Naive B cell (primary cell): ENCODE data around the gene SCN3B. TPM values are rescaled to one million over a fixed set of nuclear protein-coding genes. Genes with fewer than 3 reads are reported as not detected.

Source experiments
- ATAC-seq, 2 donors: fragments of 150-1000 bp; cut with Tn5 transposase; 2 replicates each; pipeline ENCODE4 v1.10.0; 2021; ENCODE audit warnings: low read depth in 2 of 2, mild to moderate bottlenecking in 2 of 2, moderate library complexity in 2 of 2
- DNase-seq: peaks from one replicate; pipeline ENCODE4 v3.0.0; 2022
- H3K27ac Mint-ChIP-seq, 6 donors: one replicate each; pipeline ENCODE4 v1.8.0; 2020 to 2022; ENCODE audit warnings: mild to moderate bottlenecking in 6 of 6, mixed read lengths in 6 of 6, moderate library complexity in 5 of 6, inconsistent platforms in 2 of 6
- H3K27me3 Mint-ChIP-seq, 3 donors: one replicate each; pipeline ENCODE4 v1.8.0; 2021 to 2022; ENCODE audit warnings: mixed read lengths in 3 of 3, mild to moderate bottlenecking in 1 of 3
- H3K36me3 Mint-ChIP-seq, 2 donors: one replicate each; pipeline ENCODE4 v1.8.0; 2020 to 2022; ENCODE audit warnings: mixed read lengths in 2 of 2, inconsistent platforms in 1 of 2, mild to moderate bottlenecking in 1 of 2
- H3K4me1 Mint-ChIP-seq, 3 donors: one replicate each; pipeline ENCODE4 v1.8.0; 2020 to 2022; ENCODE audit warnings: mixed read lengths in 3 of 3, inconsistent platforms in 1 of 3, mild to moderate bottlenecking in 1 of 3, moderate library complexity in 1 of 3
- H3K4me3 Mint-ChIP-seq, 8 donors: one replicate each; pipeline ENCODE4 v1.8.0; 2020 to 2022; ENCODE audit warnings: mild to moderate bottlenecking in 8 of 8, mixed read lengths in 8 of 8, moderate library complexity in 8 of 8, inconsistent platforms in 2 of 8
- H3K9me3 Mint-ChIP-seq, 7 donors: one replicate each; pipeline ENCODE4 v1.8.0; 2020 to 2022; ENCODE audit warnings: mixed read lengths in 7 of 7, mild to moderate bottlenecking in 5 of 7, inconsistent platforms in 2 of 7, moderate library complexity in 1 of 7
- polyA plus RNA-seq, 6 donors: library from polyadenylated mRNA; unstranded; fragments of 300-500 nt; fragmentation: Illumina TruSeq; gene quantifications; one replicate each; pipeline ENCODE4 v1.2.3, GENCODE V29; 2021; ENCODE audit warnings: low read depth in 6 of 6

The SCN3B gene
- polyA plus RNA-seq, 6 donors from 2014 or later = 0.10 TPM; not detected in 5

GRCh38 chr11:123607781-123608180, 46.6 kb downstream of the SCN3B start:
- Mint-ChIP-seq H3K36me3 (no peaks in the 10 kb centered on the region), H3K9me3 (no peaks in the 10 kb centered on the region), H3K27ac (no peak overlapping the region), H3K4me1 (no peaks in the 10 kb centered on the region), H3K27me3 (no peaks in the 10 kb centered on the region), H3K4me3 (no peak overlapping the region)
- DNase-seq (no peak), ATAC-seq (no peak)

- no peak for ATAC-seq
- Mint-ChIP-seq H3K36me3 (no peaks in the 10 kb centered on the region), H3K4me1 (no peaks in the 10 kb centered on the region), H3K27ac (no peak overlapping the region), H3K4me3 (no peak overlapping the region), H3K9me3 (no peaks in the 10 kb centered on the region), H3K27me3 (no peaks in the 10 kb centered on the region)
- DNase-seq = no peak
These were observed 50.8 kb downstream of the SCN3B start for GRCh38 chr11:123603666-123604065.

- DNase-seq (no peak), ATAC-seq (no peak)
- Mint-ChIP-seq H3K4me3 (no peak overlapping the region), H3K27me3 (no peaks in the 10 kb centered on the region), H3K36me3 (no peaks in the 10 kb centered on the region), H3K4me1 (no peaks in the 10 kb centered on the region), H3K27ac (no peak overlapping the region), H3K9me3 (no peaks in the 10 kb centered on the region)
These were observed 52.7 kb downstream of the SCN3B start for GRCh38 chr11:123601743-123602142.

GRCh38 chr11:123601136-123601535, 53.3 kb downstream of the SCN3B start:
- Mint-ChIP-seq H3K36me3 (no peaks in the 10 kb centered on the region), H3K27me3 (no peaks in the 10 kb centered on the region), H3K9me3 (no peaks in the 10 kb centered on the region), H3K4me1 (no peaks in the 10 kb centered on the region), H3K27ac (no peak overlapping the region), H3K4me3 (no peak overlapping the region)
- no peak for ATAC-seq
- no peak for DNase-seq

GRCh38 chr11:123597859-123598258, 56.6 kb downstream of the SCN3B start:
- no peak for DNase-seq
- no peaks in the 10 kb centered on the region for H3K27me3 Mint-ChIP-seq

GRCh38 chr11:123594921-123595320, 59.5 kb downstream of the SCN3B start:
- no peak overlapping the region for H3K27ac Mint-ChIP-seq
- ATAC-seq (no peak), DNase-seq (no peak)
- H3K27me3 Mint-ChIP-seq = no peaks in the 10 kb centered on the region
- H3K9me3 Mint-ChIP-seq = no peaks in the 10 kb centered on the region
- no peak overlapping the region for H3K4me3 Mint-ChIP-seq
- H3K36me3 Mint-ChIP-seq = no peaks in the 10 kb centered on the region
- no peaks in the 10 kb centered on the region for H3K4me1 Mint-ChIP-seq

More at GRCh38 chr11:123597859-123598258, 56.6 kb downstream of the SCN3B start:
- Mint-ChIP-seq H3K36me3 (no peaks in the 10 kb centered on the region), H3K4me1 (no peaks in the 10 kb centered on the region), H3K9me3 (no peaks in the 10 kb centered on the region), H3K27ac (no peak overlapping the region), H3K4me3 (no peak overlapping the region)
- no peak for ATAC-seq

- ATAC-seq = no peak
- H3K4me3 Mint-ChIP-seq = no peak overlapping the region
- H3K27ac Mint-ChIP-seq = no peak overlapping the region
- no peaks in the 10 kb centered on the region for H3K27me3 Mint-ChIP-seq
- DNase-seq = no peak
- no peaks in the 10 kb centered on the region for H3K36me3 Mint-ChIP-seq
- no peaks in the 10 kb centered on the region for H3K4me1 Mint-ChIP-seq
- no peaks in the 10 kb centered on the region for H3K9me3 Mint-ChIP-seq
These were observed 60.1 kb downstream of the SCN3B start for GRCh38 chr11:123594188-123594901.

GRCh38 chr11:123593570-123593969, 60.9 kb downstream of the SCN3B start:
- ATAC-seq (no peak), DNase-seq (no peak)
- no peaks in the 10 kb centered on the region for H3K27me3 Mint-ChIP-seq
- H3K4me3 Mint-ChIP-seq = no peak overlapping the region
- no peaks in the 10 kb centered on the region for H3K4me1 Mint-ChIP-seq
- H3K36me3 Mint-ChIP-seq = no peaks in the 10 kb centered on the region
- H3K27ac Mint-ChIP-seq = no peak overlapping the region
- H3K9me3 Mint-ChIP-seq = no peaks in the 10 kb centered on the region

- Mint-ChIP-seq H3K9me3 (no peaks in the 10 kb centered on the region), H3K4me3 (no peak overlapping the region)
These were observed 64.0 kb downstream of the SCN3B start for GRCh38 chr11:123590296-123590912.

GRCh38 chr11:123588864-123589262, 65.6 kb downstream of the SCN3B start:
- no peaks in the 10 kb centered on the region for H3K4me1 Mint-ChIP-seq

More at GRCh38 chr11:123590296-123590912, 64.0 kb downstream of the SCN3B start:
- H3K27ac Mint-ChIP-seq = no peak overlapping the region
- DNase-seq (no peak), ATAC-seq (no peak)
- no peaks in the 10 kb centered on the region for H3K4me1 Mint-ChIP-seq
- no peaks in the 10 kb centered on the region for H3K36me3 Mint-ChIP-seq
- H3K27me3 Mint-ChIP-seq = no peaks in the 10 kb centered on the region

GRCh38 chr11:123588117-123588863, 66.1 kb downstream of the SCN3B start:
- no peak for ATAC-seq
- H3K4me1 Mint-ChIP-seq = no peaks in the 10 kb centered on the region
- no peak overlapping the region for H3K4me3 Mint-ChIP-seq
- no peaks in the 10 kb centered on the region for H3K27me3 Mint-ChIP-seq
- no peak for DNase-seq
- H3K36me3 Mint-ChIP-seq = no peaks in the 10 kb centered on the region
- no peaks in the 10 kb centered on the region for H3K9me3 Mint-ChIP-seq
- H3K27ac Mint-ChIP-seq = no peak overlapping the region

More at GRCh38 chr11:123588864-123589262, 65.6 kb downstream of the SCN3B start:
- ATAC-seq (no peak), DNase-seq (no peak)
- H3K4me3 Mint-ChIP-seq = no peak overlapping the region
- no peaks in the 10 kb centered on the region for H3K27me3 Mint-ChIP-seq
- no peaks in the 10 kb centered on the region for H3K9me3 Mint-ChIP-seq
- H3K27ac Mint-ChIP-seq = no peak overlapping the region
- H3K36me3 Mint-ChIP-seq = no peaks in the 10 kb centered on the region

GRCh38 chr11:123587559-123587958, 66.9 kb downstream of the SCN3B start:
- H3K4me1 Mint-ChIP-seq = no peaks in the 10 kb centered on the region
- no peak for DNase-seq
- ATAC-seq = no peak
- peaks cover 0 to 4% (median 0%) of the 10 kb centered on the region in 3 donors for H3K27me3 Mint-ChIP-seq
- no peak overlapping the region for H3K4me3 Mint-ChIP-seq
- no peaks in the 10 kb centered on the region for H3K36me3 Mint-ChIP-seq
- peaks cover 0 to 4% (median 0%) of the 10 kb centered on the region in 7 donors for H3K9me3 Mint-ChIP-seq
- H3K27ac Mint-ChIP-seq = no peak overlapping the region

GRCh38 chr11:123587044-123587443, 67.4 kb downstream of the SCN3B start:
- Mint-ChIP-seq H3K4me3 (no peak overlapping the region), H3K4me1 (no peaks in the 10 kb centered on the region), H3K27ac (no peak overlapping the region), H3K9me3 (peaks cover 0 to 4% (median 0%) of the 10 kb centered on the region in 7 donors), H3K36me3 (no peaks in the 10 kb centered on the region), H3K27me3 (peaks cover 0 to 4% (median 0%) of the 10 kb centered on the region in 3 donors)
- DNase-seq (no peak), ATAC-seq (no peak)

- H3K9me3 Mint-ChIP-seq = peaks cover 0 to 4% (median 0%) of the 10 kb centered on the region in 7 donors
- no peak for ATAC-seq
- DNase-seq = no peak
- no peaks in the 10 kb centered on the region for H3K36me3 Mint-ChIP-seq
- no peak overlapping the region for H3K27ac Mint-ChIP-seq
- peaks cover 0 to 4% (median 2%) of the 10 kb centered on the region in 3 donors for H3K27me3 Mint-ChIP-seq
- H3K4me3 Mint-ChIP-seq = no peak overlapping the region
- no peaks in the 10 kb centered on the region for H3K4me1 Mint-ChIP-seq
These were observed 67.9 kb downstream of the SCN3B start for GRCh38 chr11:123586568-123586967.
